Ovary (tissue), 3 donors: ENCODE results near the gene FAM149A.

Source experiments
- CTCF ChIP-seq, 3 donors: fragments of 450-650 bp in 2 of 3; fragments of 200-600 bp in 1 of 3; IDR thresholded peaks; one replicate each; pipeline versions ENCODE4 v1.5.1 to v1.8.0; 2016 to 2022; ENCODE audit warnings: antibody characterized with exemption in 3 of 3, mild to moderate bottlenecking in 1 of 3
- EP300 ChIP-seq: sonication (generic); formaldehyde crosslinking; IDR thresholded peaks from one replicate; pipeline ENCODE4 v1.6.1; 2017; ENCODE audit warnings: antibody characterized with exemption
- donor health status: DM: no; HTN: no; CAD: no.

GRCh38 chr4:186078981-186079638, 25.4 kb upstream of the FAM149A start:
- TF ChIP-seq CTCF (IDR thresholded peaks at IDR 0.05) (no peak), EP300 (no peak)
